HEK293T (cell line): Measurements from ENCODE around the gene EXOC7.

Experiments used
- CTCF ChIA-PET: fragments of 350-600 bp; formaldehyde crosslinking; extraction: SDS; loops from one replicate; lab custom pipeline; 2021; ENCODE audit warnings: antibody characterized with exemption, inconsistent platforms; lab: Yijun Ruan, JAX
- POLR2A ChIA-PET: fragments of 350-600 bp; formaldehyde crosslinking; extraction: SDS; loops from one replicate; lab custom pipeline; 2020; ENCODE audit warnings: antibody characterized with exemption, inconsistent platforms; lab: Yijun Ruan, JAX
- DNase-seq: peaks from one replicate; pipeline ENCODE4 v3.0.0; 2012; ENCODE audit warnings: mixed read lengths; ENCODE audit errors: extremely low spot score
- ARNT ChIP-seq: fragments of 450-650 bp; IDR thresholded peaks from 2 replicates; pipeline ENCODE4 v1.6.1; 2017; ENCODE audit warnings: mild to moderate bottlenecking
- BHLHE40 ChIP-seq: fragments of 450-650 bp; IDR thresholded peaks from 2 replicates; pipeline ENCODE4 v1.6.1; 2016; ENCODE audit warnings: mild to moderate bottlenecking, moderate library complexity, borderline replicate concordance
- CTBP1 ChIP-seq: fragments of 450-650 bp; IDR thresholded peaks from 2 replicates; pipeline ENCODE4 v1.6.1; 2016; ENCODE audit warnings: borderline replicate concordance
- ELF4 ChIP-seq: fragments of 450-650 bp; IDR thresholded peaks from 2 replicates; pipeline ENCODE4 v1.6.1; 2017; ENCODE audit warnings: antibody characterized with exemption
- FOXA1 ChIP-seq: fragments of 450-650 bp; IDR thresholded peaks from 2 replicates; pipeline ENCODE4 v1.6.1; 2016; ENCODE audit warnings: mild to moderate bottlenecking
- FOXK2 ChIP-seq: fragments of 450-650 bp; IDR thresholded peaks from 2 replicates; pipeline ENCODE4 v1.6.1; 2016; ENCODE audit warnings: mild to moderate bottlenecking
- FOXM1 ChIP-seq: fragments of 450-650 bp; IDR thresholded peaks from 2 replicates; pipeline ENCODE4 v1.6.1; 2017; ENCODE audit warnings: mild to moderate bottlenecking, borderline replicate concordance
- HDGF ChIP-seq: fragments of 450-650 bp; IDR thresholded peaks from 2 replicates; pipeline ENCODE4 v1.6.1; 2017; ENCODE audit warnings: antibody characterized with exemption, borderline replicate concordance
- L3MBTL2 ChIP-seq: fragments of 450-650 bp; conservative IDR thresholded peaks from 2 replicates; pipeline ENCODE4 v1.6.1; 2016; ENCODE audit warnings: mild to moderate bottlenecking
- LEF1 ChIP-seq: fragments of 450-650 bp; IDR thresholded peaks from 2 replicates; pipeline ENCODE4 v1.6.1; 2017; ENCODE audit warnings: mild to moderate bottlenecking, borderline replicate concordance
- NFRKB ChIP-seq: fragments of 450-650 bp; IDR thresholded peaks from 2 replicates; pipeline ENCODE4 v1.6.1; 2016; ENCODE audit warnings: mild to moderate bottlenecking, moderate library complexity
- SP1 ChIP-seq: fragments of 450-650 bp; IDR thresholded peaks from 2 replicates; pipeline ENCODE4 v1.6.1; 2017
- SUZ12 ChIP-seq: fragments of 450-650 bp; IDR thresholded peaks from 2 replicates; pipeline ENCODE4 v1.6.1; 2016; ENCODE audit warnings: mild to moderate bottlenecking
- TARDBP ChIP-seq: fragments of 450-650 bp; IDR thresholded peaks from 2 replicates; pipeline ENCODE4 v1.6.1; 2016
- ZNF384 ChIP-seq: fragments of 450-650 bp; IDR thresholded peaks from 2 replicates; pipeline ENCODE4 v1.6.1; 2016
- TF ChIP-seq, protein P1 (sequence below): fragments of 450-650 bp; IDR thresholded peaks from 2 replicates; pipeline ENCODE4 v1.6.1; 2016

Gene EXOC7

DNA sequence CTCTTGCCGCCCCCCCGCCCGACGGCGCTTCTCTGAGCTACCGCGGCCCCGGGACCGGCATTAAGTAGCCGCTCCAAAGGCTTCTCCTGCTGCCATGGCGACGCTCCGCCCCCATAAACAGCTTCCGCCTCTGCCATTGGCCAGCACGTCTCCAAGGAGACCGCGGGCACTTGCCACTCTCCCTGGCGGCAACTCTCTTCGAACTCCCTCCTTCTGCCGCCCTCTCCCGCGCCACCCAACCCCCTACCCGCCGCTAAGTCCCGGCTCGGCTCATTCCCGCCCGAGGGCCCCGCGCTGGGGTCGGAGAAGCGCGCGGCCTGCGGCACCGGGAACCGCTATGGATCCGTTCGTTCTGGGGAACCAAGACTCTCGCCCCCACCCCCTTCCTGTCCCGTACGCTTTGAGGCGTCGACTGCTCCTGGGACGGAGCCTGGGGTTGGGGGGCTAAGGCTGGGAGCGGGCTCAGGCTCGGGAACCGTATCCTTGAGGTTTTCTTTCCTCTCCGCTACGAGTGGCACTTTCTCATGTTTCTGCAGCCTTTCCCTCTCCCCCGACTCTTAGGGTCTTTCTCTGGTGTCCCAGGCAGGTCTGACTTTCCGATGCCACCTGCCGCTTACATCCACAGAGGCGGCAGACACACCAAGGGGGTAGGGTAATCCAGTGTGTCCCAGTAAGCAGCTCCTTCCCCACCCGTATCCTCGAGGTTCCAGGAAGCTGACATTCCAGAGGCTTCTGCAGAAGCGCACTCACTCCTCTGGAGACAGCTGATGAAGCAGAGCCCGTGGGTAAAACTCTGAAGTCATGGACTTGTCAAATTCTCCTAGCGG lies 37.8 kb upstream of the EXOC7 start, which contains the start of gene FOXJ1:
FOXJ1 (minus strand) TSS at position 34 of the 827 bp plus-strand sequence. CDS start 850 bp downstream, outside the sequence.
- ChIA-PET POLR2A (interaction anchor here (0.8 to 1.4 kb wide), 6 partner anchors 9 to 362 kb away, joined by 3 to 4 read pairs (median 3); partner anchors contain the start of gene RNF157), CTCF (interaction anchor here (0.5 to 3.0 kb wide), 6 partner anchors 17 to 139 kb away, joined by 3 to 8 read pairs (median 4); no protein-coding TSS in a partner anchor)
- TF ChIP-seq LEF1 (no peak), L3MBTL2 (peak; percentile 88)
- TF ChIP-seq, protein P1, sequence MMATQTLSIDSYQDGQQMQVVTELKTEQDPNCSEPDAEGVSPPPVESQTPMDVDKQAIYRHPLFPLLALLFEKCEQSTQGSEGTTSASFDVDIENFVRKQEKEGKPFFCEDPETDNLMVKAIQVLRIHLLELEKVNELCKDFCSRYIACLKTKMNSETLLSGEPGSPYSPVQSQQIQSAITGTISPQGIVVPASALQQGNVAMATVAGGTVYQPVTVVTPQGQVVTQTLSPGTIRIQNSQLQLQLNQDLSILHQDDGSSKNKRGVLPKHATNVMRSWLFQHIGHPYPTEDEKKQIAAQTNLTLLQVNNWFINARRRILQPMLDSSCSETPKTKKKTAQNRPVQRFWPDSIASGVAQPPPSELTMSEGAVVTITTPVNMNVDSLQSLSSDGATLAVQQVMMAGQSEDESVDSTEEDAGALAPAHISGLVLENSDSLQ = peak; percentile 76
- peak; percentile 99 for DNase-seq

DNA sequence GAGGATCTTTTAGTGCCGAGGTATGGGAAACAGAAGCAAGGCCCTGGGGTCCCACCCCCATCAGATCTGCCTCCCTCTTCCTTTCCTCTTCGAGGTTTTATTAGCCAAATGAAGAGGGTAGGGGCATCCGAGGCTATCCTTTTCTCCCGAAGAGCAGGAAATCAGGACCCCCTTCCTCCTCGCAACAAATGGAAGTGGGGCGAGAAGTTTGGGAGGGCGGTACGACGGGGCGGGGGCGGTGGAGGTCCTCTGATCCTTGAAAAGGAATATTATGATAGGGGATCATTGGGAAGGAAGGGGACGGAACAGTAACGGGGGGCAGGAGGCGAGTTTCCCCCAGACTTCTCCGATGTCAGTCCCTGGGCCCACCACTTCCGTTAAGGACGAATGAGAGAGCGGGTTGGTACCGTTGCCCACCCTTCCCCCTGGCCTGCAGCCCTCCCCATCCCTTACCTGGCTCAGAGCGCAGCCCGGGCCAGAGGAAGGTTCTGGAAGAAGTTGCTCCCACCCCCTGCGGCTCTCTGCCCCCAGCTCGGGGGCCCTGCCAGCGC lies 37.1 kb upstream of the EXOC7 start:
- DNase-seq = no peak
- CTCF ChIA-PET = interaction anchor here (0.5 to 3.0 kb wide), 3 partner anchors 16 to 41 kb away, joined by 3 to 8 read pairs (median 6); no protein-coding TSS in a partner anchor
- TF ChIP-seq SP1 = no peak
- TF ChIP-seq L3MBTL2 = no peak
- no peak for TF ChIP-seq NFRKB
- TF ChIP-seq ELF4 = no peak
- no peak for TF ChIP-seq CTBP1
- no peak for TF ChIP-seq SUZ12
- no peak for TF ChIP-seq LEF1
- no peak for TF ChIP-seq ZNF384
- TF ChIP-seq FOXA1 = no peak
- TF ChIP-seq, protein P1 = no peak
- TF ChIP-seq TARDBP = no peak
- no peak for TF ChIP-seq HDGF
- TF ChIP-seq FOXK2 = no peak
- no peak for TF ChIP-seq BHLHE40
- no peak for TF ChIP-seq ARNT
- TF ChIP-seq FOXM1 = no peak
- POLR2A ChIA-PET = interaction anchor here (1.0 to 1.4 kb wide), 5 partner anchors 8 to 361 kb away, joined by 3 to 4 read pairs (median 3); partner anchors contain the start of gene RNF157

DNA sequence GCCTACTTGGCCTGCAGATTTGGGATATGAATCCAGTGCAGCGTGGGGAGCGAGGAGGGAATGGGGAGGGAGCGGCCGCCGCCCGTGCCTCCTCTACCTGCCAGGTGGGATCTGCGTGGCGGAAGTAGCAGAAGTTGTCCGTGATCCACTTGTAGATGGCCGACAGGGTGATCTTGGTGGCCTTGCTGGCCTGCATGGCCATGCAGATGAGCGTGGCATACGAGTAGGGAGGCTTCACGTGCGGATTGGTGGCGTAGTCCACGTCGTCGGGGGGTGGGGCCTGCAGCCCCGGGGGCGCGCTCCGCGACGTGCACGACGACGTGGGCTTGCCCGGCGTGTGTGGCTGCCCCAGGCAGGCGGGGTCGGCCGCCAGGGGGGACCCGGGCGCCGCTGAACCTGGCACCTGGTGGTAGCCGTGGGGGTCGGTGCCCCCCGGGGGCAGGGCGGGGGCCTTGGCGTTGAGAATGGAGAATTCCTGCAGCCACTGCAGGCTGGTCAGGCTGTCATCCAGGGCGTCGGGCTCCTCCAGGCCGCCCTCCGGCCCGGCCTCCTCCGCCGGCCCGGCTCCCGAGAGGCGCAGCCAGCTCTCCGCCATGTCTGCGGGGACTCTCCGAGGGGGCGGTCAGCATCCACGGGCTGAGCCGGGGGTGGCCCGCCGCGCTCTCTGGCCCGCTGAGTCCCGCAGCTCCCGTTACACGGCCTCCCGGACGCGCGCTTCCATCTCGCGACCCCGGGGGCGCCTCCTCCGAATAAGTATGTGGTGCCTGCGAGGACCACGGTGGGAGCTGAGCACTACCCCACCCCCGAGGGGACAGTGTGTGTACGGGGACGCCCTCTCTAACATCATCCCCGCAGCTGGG lies 36.4 kb upstream of the EXOC7 start:
- CTCF ChIA-PET = interaction anchor here (3.0 kb wide), 1 partner anchor 17 kb away, joined by 8 read pairs; no protein-coding TSS in a partner anchor
- POLR2A ChIA-PET = no interaction called here
- DNase-seq = no peak
- TF ChIP-seq FOXA1 = no peak
- TF ChIP-seq ELF4 = no peak
- TF ChIP-seq NFRKB = no peak
- TF ChIP-seq HDGF = no peak
- no peak for TF ChIP-seq ARNT
- TF ChIP-seq FOXM1 = no peak
- no peak for TF ChIP-seq L3MBTL2
- TF ChIP-seq BHLHE40 = no peak
- TF ChIP-seq TARDBP = no peak
- no peak for TF ChIP-seq ZNF384
- no peak for TF ChIP-seq CTBP1
- TF ChIP-seq SUZ12 = no peak

- ChIA-PET CTCF (no interaction called here), POLR2A (no interaction called here)
- no peak for DNase-seq
- TF ChIP-seq FOXM1 (no peak), CTBP1 (no peak), ZNF384 (no peak), SUZ12 (no peak), FOXA1 (no peak), FOXK2 (no peak), TARDBP (no peak), LEF1 (no peak), ARNT (no peak), HDGF (no peak), NFRKB (no peak), SP1 (no peak), ELF4 (no peak), BHLHE40 (no peak), L3MBTL2 (no peak)
- TF ChIP-seq, protein P1 = no peak
Measured at GRCh38 chr17:76138896-76139752, 35.5 kb upstream of the EXOC7 start.

GRCh38 chr17:76138234-76138895 lies 34.8 kb upstream of the EXOC7 start:
- no peak for DNase-seq
- ChIA-PET POLR2A (no interaction called here), CTCF (no interaction called here)
- no peak for TF ChIP-seq TARDBP
- no peak for TF ChIP-seq ARNT
- no peak for TF ChIP-seq BHLHE40
- no peak for TF ChIP-seq SP1
- TF ChIP-seq LEF1 = no peak
- TF ChIP-seq SUZ12 = no peak
- TF ChIP-seq L3MBTL2 = no peak
- no peak for TF ChIP-seq ELF4
- no peak for TF ChIP-seq CTBP1
- no peak for TF ChIP-seq HDGF
- no peak for TF ChIP-seq FOXK2
- no peak for TF ChIP-seq FOXM1
- TF ChIP-seq FOXA1 = no peak
- TF ChIP-seq, protein P1 = no peak
- TF ChIP-seq NFRKB = no peak
- no peak for TF ChIP-seq ZNF384
